ENCODE data around the gene CDC42. TPM values are rescaled to one million over a fixed set of nuclear protein-coding genes. Genes with fewer than 3 reads are reported as not detected.

CDC42 gene
- total and polyA plus RNA-seq, 10 of the 15 experiments (the other 5 are each of a cell fraction or from before 2014, with no cell fraction given): 184 to 479 (median 326) TPM

- Histone ChIP-seq H3K9me3 (replicated peaks; ENCODE audit: control insufficient read depth, insufficient read depth, low read length) (no peaks in the 10 kb centered on the region), H3K4me2 (ENCODE audit: control insufficient read depth, insufficient read depth) (peak overlapping the region; percentile 57), H3K9ac (ENCODE audit: control insufficient read depth, insufficient read depth, low read length) (no peak overlapping the region), H3K4me3 (peak overlapping the region; percentile 41), H2AFZ (ENCODE audit: control insufficient read depth, low read depth, low read length) (no peak overlapping the region), H3K27me3 (replicated peaks in 1 of 2; ENCODE audit: control insufficient read depth in 2 of 2, insufficient read depth in 2 of 2, low read length in 1 of 2) (no peaks in the 10 kb centered on the region), H3K27ac (ENCODE audit: control insufficient read depth, insufficient read depth) (no peak overlapping the region), H3K36me3 (ENCODE audit: control insufficient read depth in 2 of 2, insufficient read depth in 2 of 2, low read length in 1 of 2) (peaks cover 0 to 10% of the 10 kb centered on the region in 2 experiments; a peak in 2 of 4 replicates), H4K20me1 (ENCODE audit: control insufficient read depth, insufficient read depth) (peaks cover 12% of the 10 kb centered on the region; the same call in 1 of the 2 replicates), H3K4me1 (ENCODE audit: control insufficient read depth, insufficient read depth, low read length) (peaks cover 4% of the 10 kb centered on the region), H3K79me2 (ENCODE audit: control insufficient read depth, insufficient read depth, low read length) (peaks cover 87% of the 10 kb centered on the region)
- no peak for FAIRE-seq
- no TSS peak for BruUV-seq (replicated peaks)
- ChIA-PET SMC1A (ENCODE audit: uncharacterized antibody, unreplicated experiment) (interaction anchor here (1.0 kb wide), 2 partner anchors 26 to 33 kb away, joined by 4 read pairs; no protein-coding TSS in a partner anchor), CTCF (interaction anchor here (12.9 kb wide), 1 partner anchor 34 kb away, joined by 107 read pairs; no protein-coding TSS in a partner anchor), RAD21 (ENCODE audit: unreplicated experiment) (interaction anchor here (0.6 kb wide), 1 partner anchor 37 kb away, joined by 5 read pairs; no protein-coding TSS in a partner anchor), POLR2A (interaction anchor here (0.9 to 1.0 kb wide), 2 partner anchors 24 to 33 kb away, joined by 3 to 5 read pairs; no protein-coding TSS in a partner anchor)
- TF ChIP-seq FOXK2 (IDR thresholded peaks at IDR 0.05) (no peak), HDGF (IDR thresholded peaks at IDR 0.05) (no peak), USF1 (IDR thresholded peaks at IDR 0.05; ENCODE audit: borderline replicate concordance, extremely low read length, insufficient read depth, low read depth, low read length) (no peak), EP300 (IDR thresholded peaks at IDR 0.05; ENCODE audit: borderline replicate concordance in 1 of 2, control insufficient read depth in 1 of 2, low read depth in 2 of 2, low read length in 2 of 2) (no peak), BHLHE40 (IDR thresholded peaks at IDR 0.05; ENCODE audit: borderline replicate concordance in 1 of 2, low read depth in 2 of 2, low read length in 1 of 2) (no peak), RUNX3 (IDR thresholded peaks at IDR 0.05; ENCODE audit: low read length) (no peak), E2F4 (IDR thresholded peaks at IDR 0.05; ENCODE audit: low read depth, low read length) (no peak), REST (IDR thresholded peaks at IDR 0.05; ENCODE audit: low read depth, low read length) (no peak), EGR1 (IDR thresholded peaks at IDR 0.05; ENCODE audit: borderline replicate concordance in 1 of 2, low read depth in 2 of 2, low read length in 2 of 2) (no peak), USF2 (IDR thresholded peaks at IDR 0.05; ENCODE audit: borderline replicate concordance, low read depth, low read length) (no peak), MYC (IDR thresholded peaks at IDR 0.05; ENCODE audit: insufficient read depth, insufficient read length, insufficient replicate concordance, low read length, severe bottlenecking) (no peak)
- in situ Hi-C loops (cut with MboI): no loop called here
- intact Hi-C loops (cut with micrococcal nuclease; ENCODE audit: unreplicated experiment): no loop called here
- DNase-seq (ENCODE audit: low read depth, low spot score): no peak
- peak; percentile 15 for ATAC-seq
- 52% methylated on average over 2 of the region's 2 CpGs for WGBS (ENCODE audit: insufficient coverage, insufficient replicate concordance, low lambda C conversion rate, missing lambda C conversion rate)
Observed at GRCh38 chr1:22056936-22057335, 4.4 kb downstream of the CDC42 start.

All from GM12878 (cell line).